Neutrophil (primary cell): ENCODE results near the gene PLXNA1.

ENCODE experiments used
- H3K27ac ChIP-seq: fragments of 200-600 bp; sonication (generic); 2 replicates; pipeline ENCODE4 v1.5.1; 2016; ENCODE audit warnings: mild to moderate bottlenecking, moderate library complexity
- H3K27me3 ChIP-seq: fragments of 200-600 bp; sonication (generic); 2 replicates; pipeline ENCODE4 v1.6.0; 2016; ENCODE audit warnings: mild to moderate bottlenecking
- H3K36me3 ChIP-seq: fragments of 200-600 bp; sonication (generic); 2 replicates; pipeline ENCODE4 v1.5.1; 2017
- H3K4me1 ChIP-seq, 2 experiments: fragments of 200-600 bp in 1 of 2; sonication (generic) in 1 of 2; 1 replicate in 1 of 2; 2 replicates in 1 of 2; pipeline versions ENCODE4 v1.5.1 to v1.6.1; 2013 to 2016; ENCODE audit warnings: low read depth in 1 of 2, low read length in 1 of 2, mild to moderate bottlenecking in 1 of 2, moderate library complexity in 1 of 2; ENCODE audit not compliant: control insufficient read depth in 1 of 2, insufficient read depth in 1 of 2
- H3K4me3 ChIP-seq, 2 experiments: fragments of 200-600 bp in 1 of 2; sonication (generic) in 1 of 2; 1 replicate in 1 of 2; 2 replicates in 1 of 2; pipeline ENCODE4 v1.5.1; 2013 to 2016; ENCODE audit warnings: low read depth in 1 of 2, low read length in 1 of 2, mild to moderate bottlenecking in 1 of 2, moderate library complexity in 1 of 2
- H3K9me3 ChIP-seq: fragments of 200-600 bp; sonication (generic); 2 replicates; pipeline ENCODE4 v1.5.1; 2016
- TF ChIP-seq, protein P1 (sequence below): fragments of 200-600 bp; sonication (generic); IDR thresholded peaks from 2 replicates; pipeline ENCODE4 v1.5.1; 2016; ENCODE audit warnings: antibody characterized with exemption

The PLXNA1 gene

DNA sequence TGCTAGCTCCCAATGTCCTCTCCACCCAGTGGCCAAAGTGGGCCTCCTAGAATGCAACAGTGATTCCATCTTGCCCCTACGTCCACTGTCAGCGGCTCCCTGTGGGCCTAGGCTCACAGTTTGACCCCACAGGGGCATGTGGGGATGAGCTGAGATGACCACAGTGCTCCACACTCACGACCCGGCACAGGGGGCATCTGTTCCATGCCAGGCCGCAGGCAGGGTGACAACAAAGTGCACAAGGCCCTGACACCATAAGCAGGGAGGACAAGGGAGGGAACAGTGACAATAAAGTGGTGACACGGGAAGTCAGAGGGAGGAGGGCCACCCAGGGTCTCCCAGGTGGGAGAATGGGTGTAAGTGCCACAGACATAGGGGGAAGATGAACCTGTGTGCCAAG is 5.1 kb upstream of the PLXNA1 start:
- no peak overlapping the region for H3K4me3 ChIP-seq
- no peaks in the 10 kb centered on the region for H3K9me3 ChIP-seq
- H3K4me1 ChIP-seq, result peaks cover 7% of the 10 kb centered on the region in 2 experiments
- no peaks in the 10 kb centered on the region for H3K36me3 ChIP-seq
- H3K27ac ChIP-seq, result no peak overlapping the region
- peaks cover 78% of the 10 kb centered on the region for H3K27me3 ChIP-seq
- TF ChIP-seq, protein P1, sequence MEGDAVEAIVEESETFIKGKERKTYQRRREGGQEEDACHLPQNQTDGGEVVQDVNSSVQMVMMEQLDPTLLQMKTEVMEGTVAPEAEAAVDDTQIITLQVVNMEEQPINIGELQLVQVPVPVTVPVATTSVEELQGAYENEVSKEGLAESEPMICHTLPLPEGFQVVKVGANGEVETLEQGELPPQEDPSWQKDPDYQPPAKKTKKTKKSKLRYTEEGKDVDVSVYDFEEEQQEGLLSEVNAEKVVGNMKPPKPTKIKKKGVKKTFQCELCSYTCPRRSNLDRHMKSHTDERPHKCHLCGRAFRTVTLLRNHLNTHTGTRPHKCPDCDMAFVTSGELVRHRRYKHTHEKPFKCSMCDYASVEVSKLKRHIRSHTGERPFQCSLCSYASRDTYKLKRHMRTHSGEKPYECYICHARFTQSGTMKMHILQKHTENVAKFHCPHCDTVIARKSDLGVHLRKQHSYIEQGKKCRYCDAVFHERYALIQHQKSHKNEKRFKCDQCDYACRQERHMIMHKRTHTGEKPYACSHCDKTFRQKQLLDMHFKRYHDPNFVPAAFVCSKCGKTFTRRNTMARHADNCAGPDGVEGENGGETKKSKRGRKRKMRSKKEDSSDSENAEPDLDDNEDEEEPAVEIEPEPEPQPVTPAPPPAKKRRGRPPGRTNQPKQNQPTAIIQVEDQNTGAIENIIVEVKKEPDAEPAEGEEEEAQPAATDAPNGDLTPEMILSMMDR, result no peak

DNA sequence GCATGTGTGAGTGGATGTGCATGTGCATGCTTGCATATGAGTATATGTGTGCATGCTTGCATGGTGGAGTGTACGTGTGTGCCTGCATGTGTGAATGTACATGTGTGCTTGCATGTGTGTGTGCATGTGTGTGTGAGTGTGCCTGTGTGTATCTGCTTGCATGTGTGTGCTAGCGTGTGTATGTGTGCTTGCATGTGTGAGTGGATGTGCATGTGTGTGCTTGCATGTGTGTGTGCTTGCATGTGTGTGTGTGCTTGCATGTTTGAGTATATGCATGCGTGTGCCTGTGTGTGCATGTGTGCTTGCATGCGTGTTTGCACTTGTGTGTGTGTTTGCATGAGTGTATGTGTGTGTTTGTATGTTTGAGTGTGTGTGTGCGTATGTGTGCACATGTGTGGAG is 4.6 kb upstream of the PLXNA1 start:
- TF ChIP-seq, protein P1, result no peak
- Histone ChIP-seq H3K9me3 (no peaks in the 10 kb centered on the region), H3K27me3 (peaks cover 74% of the 10 kb centered on the region), H3K36me3 (no peaks in the 10 kb centered on the region), H3K4me1 (peaks cover 7% of the 10 kb centered on the region in 2 experiments), H3K27ac (no peak overlapping the region), H3K4me3 (no peak overlapping the region)

DNA sequence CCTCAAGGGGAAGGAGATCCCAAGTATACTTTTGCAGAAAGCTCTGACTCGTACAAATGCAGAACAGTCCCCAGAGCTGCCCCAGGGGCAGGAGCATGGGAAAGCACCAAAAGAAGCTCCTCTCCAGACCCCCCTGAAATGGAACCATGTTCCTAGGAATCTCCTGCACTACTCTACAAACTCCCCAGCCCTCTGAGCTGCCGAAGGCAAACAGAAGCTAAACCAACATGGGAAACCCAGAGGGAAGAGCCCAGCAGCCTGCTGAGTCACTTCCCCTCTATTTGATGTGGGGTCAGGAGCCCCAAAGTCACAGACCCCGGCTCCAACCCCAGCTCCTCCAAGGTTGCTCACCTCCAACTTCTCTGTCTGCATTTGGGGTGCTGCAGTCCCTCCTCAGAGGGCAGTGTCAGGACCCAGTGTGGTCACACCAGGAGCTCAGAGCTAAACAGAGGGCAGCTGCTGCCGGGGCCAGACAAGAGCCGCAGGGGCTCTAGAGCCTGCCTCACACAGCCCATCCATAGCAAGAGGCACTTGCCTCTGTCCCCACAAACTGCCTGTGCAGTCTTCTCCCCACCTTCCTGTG is 3.8 kb upstream of the PLXNA1 start:
- TF ChIP-seq, protein P1, result no peak
- peaks cover 74% of the 10 kb centered on the region for H3K27me3 ChIP-seq

DNA sequence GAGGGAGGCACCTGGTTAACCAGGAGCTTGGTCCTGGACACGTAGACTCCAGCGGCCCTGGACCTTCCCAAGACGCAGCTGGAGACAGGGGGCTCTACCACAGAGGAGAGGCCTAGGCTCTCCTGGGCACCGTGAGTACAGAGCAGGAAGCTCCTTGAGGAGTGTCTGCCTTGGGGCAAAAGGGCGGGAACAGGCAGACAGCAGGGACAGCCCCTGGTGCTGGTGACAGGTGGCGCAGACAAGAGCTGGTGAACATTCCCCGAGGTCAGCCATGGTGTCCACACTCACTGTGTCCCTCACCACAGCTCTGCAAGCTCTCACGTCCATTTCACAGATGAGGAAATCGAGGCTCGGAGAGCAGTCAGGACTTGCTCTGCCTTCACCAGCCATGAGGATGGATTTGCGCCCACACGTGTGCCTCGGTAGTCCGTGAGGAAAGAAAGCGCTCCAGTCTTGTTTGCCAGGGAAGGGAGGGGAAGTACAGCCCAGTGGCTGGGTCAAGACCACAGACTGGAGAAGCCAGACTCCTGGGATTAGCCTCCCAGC is 2.6 kb upstream of the PLXNA1 start:
- TF ChIP-seq, protein P1, result no peak
- Histone ChIP-seq H3K36me3 (no peaks in the 10 kb centered on the region), H3K27ac (no peak overlapping the region), H3K4me1 (peaks cover 13 to 16% of the 10 kb centered on the region in 2 experiments), H3K9me3 (no peaks in the 10 kb centered on the region), H3K27me3 (peaks cover 86% of the 10 kb centered on the region), H3K4me3 (no peak overlapping the region)

More for the DNA sequence above, 3.8 kb upstream of the PLXNA1 start:
- H3K4me1 ChIP-seq, result peaks cover 13 to 14% of the 10 kb centered on the region in 2 experiments
- H3K9me3 ChIP-seq, result no peaks in the 10 kb centered on the region
- no peak overlapping the region for H3K27ac ChIP-seq
- H3K4me3 ChIP-seq, result no peak overlapping the region
- no peaks in the 10 kb centered on the region for H3K36me3 ChIP-seq

DNA sequence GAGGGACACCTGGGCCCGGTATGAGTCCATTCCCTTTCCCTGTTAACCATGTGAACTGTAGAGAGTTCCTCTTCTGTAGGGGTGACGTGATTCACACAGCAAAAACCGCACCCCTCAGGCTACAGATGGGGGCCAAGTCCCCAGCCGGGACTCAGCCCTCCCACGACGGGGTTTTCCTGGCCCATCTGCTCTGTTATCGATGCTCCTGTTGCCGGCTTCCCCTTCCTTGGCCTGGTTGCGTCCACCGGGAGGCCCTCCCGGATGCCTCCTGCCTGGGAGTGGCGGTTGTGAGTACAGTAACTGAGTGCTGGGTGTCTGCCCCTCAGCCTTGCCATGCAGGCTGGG is 817 bp upstream of the PLXNA1 start:
- no peak overlapping the region for H3K27ac ChIP-seq
- TF ChIP-seq, protein P1, result no peak

More for the DNA sequence above, 817 bp upstream of the PLXNA1 start:
- Histone ChIP-seq H3K27me3 (peaks cover 93% of the 10 kb centered on the region), H3K36me3 (no peaks in the 10 kb centered on the region), H3K4me1 (peaks cover 13 to 16% of the 10 kb centered on the region in 2 experiments), H3K4me3 (peak overlapping the region; percentile 51 to 62), H3K9me3 (no peaks in the 10 kb centered on the region)
